ENCODE data around the gene RMND5B. TPM values are rescaled to one million over a fixed set of nuclear protein-coding genes. Genes with fewer than 3 reads are reported as not detected.
A peak's percentile ranks its signal among the peaks of the same experiment; 100 is the strongest.
"Not testable (repeated sequence)": the region's sequence is repeated elsewhere in the genome, so short reads cannot be mapped to it uniquely, and the experiment has no call there.

Gene RMND5B
- total RNA-seq, 2 donors from 2014 or later = 25.7 to 49.8 TPM

DNA sequence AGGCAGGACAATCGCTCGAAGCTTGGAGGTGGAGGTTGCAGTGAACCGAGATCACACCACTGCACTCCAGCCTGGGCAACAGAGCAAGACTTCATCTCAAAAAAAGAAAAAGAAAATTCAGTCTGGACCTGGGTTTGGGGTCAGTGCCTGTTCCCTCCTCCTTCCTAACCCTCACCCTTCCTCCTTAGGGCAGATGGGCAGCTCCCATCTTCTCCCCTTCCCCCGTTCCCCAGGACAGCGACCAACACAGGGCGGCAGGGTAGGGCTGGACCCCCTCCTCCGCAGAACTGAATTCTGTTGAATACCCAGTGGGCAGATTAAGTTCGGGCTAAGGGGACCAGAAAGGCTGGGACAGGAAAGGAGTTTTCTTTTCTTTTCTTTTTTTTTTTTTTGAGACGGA lies 1.5 kb upstream of the RMND5B start:
- H3K27me3 ChIP-seq = no peaks in the 10 kb centered on the region
- H3K27ac ChIP-seq = no peak overlapping the region
- H3K36me3 ChIP-seq (replicated peaks in 1 of 2; ENCODE audit: insufficient read depth in 1 of 2, low read depth in 2 of 2) = no peaks in the 10 kb centered on the region
- H3K4me3 ChIP-seq = no peak overlapping the region
- WGBS, 2 donors = 90 to 92% methylated on average over 9 of the region's 9 CpGs
- TF ChIP-seq, protein P1, sequence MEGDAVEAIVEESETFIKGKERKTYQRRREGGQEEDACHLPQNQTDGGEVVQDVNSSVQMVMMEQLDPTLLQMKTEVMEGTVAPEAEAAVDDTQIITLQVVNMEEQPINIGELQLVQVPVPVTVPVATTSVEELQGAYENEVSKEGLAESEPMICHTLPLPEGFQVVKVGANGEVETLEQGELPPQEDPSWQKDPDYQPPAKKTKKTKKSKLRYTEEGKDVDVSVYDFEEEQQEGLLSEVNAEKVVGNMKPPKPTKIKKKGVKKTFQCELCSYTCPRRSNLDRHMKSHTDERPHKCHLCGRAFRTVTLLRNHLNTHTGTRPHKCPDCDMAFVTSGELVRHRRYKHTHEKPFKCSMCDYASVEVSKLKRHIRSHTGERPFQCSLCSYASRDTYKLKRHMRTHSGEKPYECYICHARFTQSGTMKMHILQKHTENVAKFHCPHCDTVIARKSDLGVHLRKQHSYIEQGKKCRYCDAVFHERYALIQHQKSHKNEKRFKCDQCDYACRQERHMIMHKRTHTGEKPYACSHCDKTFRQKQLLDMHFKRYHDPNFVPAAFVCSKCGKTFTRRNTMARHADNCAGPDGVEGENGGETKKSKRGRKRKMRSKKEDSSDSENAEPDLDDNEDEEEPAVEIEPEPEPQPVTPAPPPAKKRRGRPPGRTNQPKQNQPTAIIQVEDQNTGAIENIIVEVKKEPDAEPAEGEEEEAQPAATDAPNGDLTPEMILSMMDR (IDR thresholded peaks at IDR 0.05) = no peak
- TF ChIP-seq POLR2A (IDR thresholded peaks at IDR 0.05) = no peak
- ATAC-seq (no peak), DNase-seq (no peak)
- intact Hi-C loops (cut with DNase I) = loop anchor here (10.0 kb wide), 1 partner anchor 76 kb away; the partner anchor contains the start of gene HNRNPAB
- H3K9me3 ChIP-seq = no peaks in the 10 kb centered on the region
- peaks cover 16% of the 10 kb centered on the region for H3K4me1 ChIP-seq

DNA sequence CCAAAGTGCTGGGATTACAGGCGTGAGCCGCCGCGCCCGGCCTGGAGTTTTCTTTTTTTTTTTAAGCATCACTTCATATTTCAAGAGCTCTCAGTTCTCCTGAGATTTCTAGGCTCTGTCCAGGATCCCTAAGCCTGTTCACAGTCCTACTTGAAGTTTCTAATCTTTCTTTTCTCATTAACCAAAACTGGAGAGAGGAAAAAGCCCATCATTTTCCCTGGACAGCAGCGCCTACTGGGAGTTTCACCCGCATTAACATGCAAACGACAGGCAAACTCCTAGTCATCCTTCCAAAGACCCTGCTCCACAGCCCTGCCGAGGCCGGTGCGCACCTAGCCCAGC lies 609 bp upstream of the RMND5B start:
- 8 to 11% methylated on average over 11 of the region's 11 CpGs for WGBS, 2 donors
- Histone ChIP-seq H3K4me1 (peaks cover 16% of the 10 kb centered on the region), H3K27ac (peak overlapping the region; percentile 69 to 93 (median 89)), H3K4me3 (peak overlapping the region; percentile 75 to 85)
- intact Hi-C loops (cut with DNase I); ATAC-seq; H3K36me3 ChIP-seq (replicated peaks in 1 of 2; ENCODE audit: insufficient read depth in 1 of 2, low read depth in 2 of 2); H3K9me3 ChIP-seq; DNase-seq; H3K27me3 ChIP-seq: not testable (repeated sequence)

DNA sequence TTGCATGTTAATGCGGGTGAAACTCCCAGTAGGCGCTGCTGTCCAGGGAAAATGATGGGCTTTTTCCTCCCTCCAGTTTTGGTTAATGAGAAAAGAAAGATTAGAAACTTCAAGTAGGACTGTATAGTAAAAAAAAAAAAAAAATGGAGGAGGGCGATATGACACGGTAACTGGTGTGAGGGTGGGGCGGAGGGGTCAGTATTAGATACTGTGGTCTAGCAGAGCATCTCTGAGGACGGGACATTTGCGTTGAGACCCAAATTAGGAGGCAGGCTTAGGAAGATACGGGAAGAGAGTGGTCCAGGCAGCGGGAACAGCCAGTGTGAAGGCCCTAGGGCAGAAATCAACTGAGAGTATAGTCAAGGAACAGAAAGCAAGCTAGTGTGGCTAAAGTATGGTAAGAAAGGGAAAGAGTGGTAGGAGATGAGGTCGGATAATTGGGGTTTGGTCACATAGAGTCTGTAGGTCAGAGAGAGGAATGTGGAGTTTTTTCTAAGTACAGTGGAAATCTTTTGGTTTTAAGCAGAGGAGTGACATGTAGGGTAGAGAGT lies 707 bp downstream of the RMND5B start:
- peak overlapping the region; percentile 75 to 85 for H3K4me3 ChIP-seq
- no peaks in the 10 kb centered on the region for H3K27me3 ChIP-seq
- H3K27ac ChIP-seq = peak overlapping the region; percentile 58 to 93 (median 89)
- no peak for DNase-seq
- intact Hi-C loops (cut with DNase I) = no loop called here
- no peaks in the 10 kb centered on the region for H3K9me3 ChIP-seq
- 10 to 19% methylated on average over 10 of the region's 10 CpGs for WGBS, 2 donors
- H3K36me3 ChIP-seq (replicated peaks in 1 of 2; ENCODE audit: insufficient read depth in 1 of 2, low read depth in 2 of 2) = no peaks in the 10 kb centered on the region
- H3K4me1 ChIP-seq = peaks cover 16% of the 10 kb centered on the region
- no peak for ATAC-seq
- TF ChIP-seq, protein P1 (IDR thresholded peaks at IDR 0.05) = no peak
- no peak for TF ChIP-seq POLR2A (IDR thresholded peaks at IDR 0.05)

DNA sequence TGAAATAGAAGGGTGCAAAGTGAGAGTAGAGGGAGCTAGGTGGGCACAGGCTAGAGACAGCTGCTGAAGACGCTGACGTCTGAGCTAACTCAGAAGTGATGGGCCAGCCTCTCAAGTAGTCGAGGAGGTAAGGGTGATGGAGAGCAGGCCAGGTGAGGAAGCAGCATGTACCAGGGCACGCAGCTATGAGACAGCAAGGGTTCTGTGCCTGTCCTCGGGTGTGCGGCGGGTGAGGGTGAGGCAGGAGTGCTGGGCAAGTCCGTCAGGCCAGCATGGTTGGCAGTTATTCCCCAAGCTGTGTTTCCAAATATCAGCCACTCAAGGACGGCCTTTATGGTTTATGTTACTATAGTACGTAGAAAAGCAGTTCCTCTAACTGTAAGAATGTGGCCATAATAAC lies 6.2 kb downstream of the RMND5B start:
- 75 to 85% methylated on average over 10 of the region's 10 CpGs for WGBS, 2 donors
- ATAC-seq (no peak), DNase-seq (no peak)
- Histone ChIP-seq H3K4me3 (no peak overlapping the region), H3K9me3 (no peaks in the 10 kb centered on the region), H3K27ac (no peak overlapping the region), H3K4me1 (peaks cover 4% of the 10 kb centered on the region), H3K36me3 (replicated peaks in 1 of 2; ENCODE audit: insufficient read depth in 1 of 2, low read depth in 2 of 2) (peaks cover 0 to 4% of the 10 kb centered on the region in 2 donors), H3K27me3 (no peaks in the 10 kb centered on the region)
- intact Hi-C loops (cut with DNase I) = no loop called here
- TF ChIP-seq, protein P1 (IDR thresholded peaks at IDR 0.05) = no peak
- TF ChIP-seq POLR2A (IDR thresholded peaks at IDR 0.05) = no peak

DNA sequence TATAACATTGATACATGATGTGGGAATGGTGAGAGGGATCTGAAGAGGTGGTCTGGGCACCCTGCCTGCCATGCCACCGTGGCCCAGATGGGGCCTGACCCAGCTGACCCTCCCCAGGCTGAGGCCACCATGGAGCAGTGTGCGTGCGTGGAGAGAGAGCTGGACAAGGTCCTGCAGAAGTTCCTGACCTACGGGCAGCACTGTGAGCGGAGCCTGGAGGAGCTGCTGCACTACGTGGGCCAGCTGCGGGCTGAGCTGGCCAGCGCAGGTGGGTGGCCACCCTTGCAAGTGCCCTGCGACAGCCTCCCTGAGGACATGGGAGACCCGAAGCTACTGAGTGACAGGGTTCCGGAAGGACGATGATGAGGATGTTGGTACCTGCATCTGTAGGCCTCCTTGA lies 7.2 kb downstream of the RMND5B start:
- TF ChIP-seq, protein P1 (IDR thresholded peaks at IDR 0.05) = no peak
- no peak for TF ChIP-seq POLR2A (IDR thresholded peaks at IDR 0.05)

More for the DNA sequence above, 7.2 kb downstream of the RMND5B start:
- no peaks in the 10 kb centered on the region for H3K27me3 ChIP-seq
- no peak for DNase-seq
- ATAC-seq = no peak
- WGBS, 2 donors = 91 to 94% methylated on average over 8 to 12 of the region's 12 CpGs
- intact Hi-C loops (cut with DNase I) = no loop called here
- no peak overlapping the region for H3K27ac ChIP-seq
- no peak overlapping the region for H3K4me3 ChIP-seq
- peaks cover 0 to 6% of the 10 kb centered on the region in 2 donors for H3K36me3 ChIP-seq (replicated peaks in 1 of 2; ENCODE audit: insufficient read depth in 1 of 2, low read depth in 2 of 2)
- H3K4me1 ChIP-seq = no peaks in the 10 kb centered on the region
- H3K9me3 ChIP-seq = no peaks in the 10 kb centered on the region

All from body of pancreas (tissue), 4 donors.